Muscle of back (tissue), 13 donors: ENCODE data around the gene RBMXL2. TPM values are rescaled to one million over a fixed set of nuclear protein-coding genes. Genes with fewer than 3 reads are reported as not detected.

Source experiments
- DNase-seq, 3 donors: peaks; one replicate each; pipeline versions ENCODE4 v3.0.0 to v3.0.0-alpha.2; 2013
- long read RNA-seq, 9 donors: transcript quantifications; one replicate each; lab custom pipeline, GENCODE V29; 2026
- polyA plus RNA-seq, 10 donors: library from polyadenylated mRNA; unstranded; fragments of 120-200 nt; gene quantifications; one replicate each; pipeline ENCODE4 v1.2.1, GENCODE V29; 2013; ENCODE audit not compliant: insufficient read length in 10 of 10

The RBMXL2 gene
- polyA plus RNA-seq = not detected
- long read RNA-seq, donor 1 = 0 reads
- long read RNA-seq, donor 2 = 0 reads
- long read RNA-seq, donor 3 = 0 reads
- long read RNA-seq, donor 4 = 0 reads
- long read RNA-seq, donor 5 = 0 reads
- long read RNA-seq, donor 6 = 0 reads
- long read RNA-seq, donor 7 = 0 reads
- long read RNA-seq, donor 8 = 0 reads
- long read RNA-seq, donor 9 = 0 reads

GRCh38 chr11:7088921-7089320, at the start of gene RBMXL2:
RBMXL2 (plus strand) TSS chr11:7088998; CDS start chr11:7089121, 123 bp downstream.
- DNase-seq = no peak

GRCh38 chr11:7046474-7047175, 42.2 kb upstream of the RBMXL2 start:
- no peak for DNase-seq

GRCh38 chr11:7050191-7050590, 38.6 kb upstream of the RBMXL2 start:
- DNase-seq = no peak

- DNase-seq = no peak
Measured at GRCh38 chr11:7056828-7057513, 31.8 kb upstream of the RBMXL2 start.

GRCh38 chr11:7057641-7058040, 31.2 kb upstream of the RBMXL2 start:
- DNase-seq = no peak

- DNase-seq = no peak
Measured at GRCh38 chr11:7060868-7061267, 27.9 kb upstream of the RBMXL2 start.

- DNase-seq = no peak
Measured at GRCh38 chr11:7062534-7062933, 26.3 kb upstream of the RBMXL2 start.

- DNase-seq = no peak
Measured at GRCh38 chr11:7072401-7073028, 16.3 kb upstream of the RBMXL2 start.

- no peak for DNase-seq
Measured at GRCh38 chr11:7077101-7077500, 11.7 kb upstream of the RBMXL2 start.

- DNase-seq = no peak
Measured at GRCh38 chr11:7079545-7080135, 9.2 kb upstream of the RBMXL2 start.

GRCh38 chr11:7080900-7081299, 7.9 kb upstream of the RBMXL2 start:
- DNase-seq = no peak

- no peak for DNase-seq
Measured at GRCh38 chr11:7081441-7081840, 7.4 kb upstream of the RBMXL2 start.

- DNase-seq = no peak
Measured at GRCh38 chr11:7089328-7090251, 792 bp downstream of the RBMXL2 start.

- DNase-seq = peak; percentile 13 to 59 (median 38)
Measured at GRCh38 chr11:7098235-7098832, 9.5 kb downstream of the RBMXL2 start.

GRCh38 chr11:7115780-7116179, 27.0 kb downstream of the RBMXL2 start:
- no peak for DNase-seq

- no peak for DNase-seq
Measured at GRCh38 chr11:7116370-7116769, 27.6 kb downstream of the RBMXL2 start.

- no peak for DNase-seq
Measured at GRCh38 chr11:7138051-7138450, 49.3 kb downstream of the RBMXL2 start.
